Kidney (tissue), 14 donors: ENCODE measurements around the gene MAGI1. TPM values are rescaled to one million over a fixed set of nuclear protein-coding genes. Genes with fewer than 3 reads are reported as not detected.
A peak's percentile ranks its signal among the peaks of the same experiment; 100 is the strongest.

Source experiments
- DNase-seq, 5 donors: peaks; one replicate each; pipeline ENCODE4 v3.0.0-alpha.2; 2013 to 2020
- FAIRE-seq: peaks from 2 replicates; lab custom pipeline; 2012; peaks lifted over from hg19 to GRCh38; lab: Jason Lieb, UNC
- H3K27ac ChIP-seq, 2 donors: one replicate each; pipeline ENCODE4 v1.7.0; 2013; ENCODE audit warnings: low read depth in 2 of 2, low read length in 2 of 2, inconsistent platforms in 1 of 2
- H3K27me3 ChIP-seq: one replicate; pipeline ENCODE4 v1.7.1; 2013; ENCODE audit warnings: low read length, inconsistent platforms; ENCODE audit not compliant: control insufficient read depth, insufficient read depth
- H3K36me3 ChIP-seq, 3 donors: one replicate each; pipeline versions ENCODE4 v1.7.0 to v1.7.1; 2013; ENCODE audit warnings: low read length in 3 of 3, control low read depth in 1 of 3, inconsistent platforms in 1 of 3; ENCODE audit not compliant: insufficient read depth in 3 of 3, control insufficient read depth in 2 of 3
- H3K4me1 ChIP-seq, 3 donors: one replicate each; pipeline versions ENCODE4 v1.7.0 to v1.7.1; 2013; ENCODE audit warnings: low read length in 3 of 3, inconsistent platforms in 1 of 3, low read depth in 1 of 3; ENCODE audit not compliant: control insufficient read depth in 2 of 3, insufficient read depth in 2 of 3
- H3K4me3 ChIP-seq, 3 donors: one replicate each; pipeline versions ENCODE4 v1.7.0 to v1.8.1; 2013; ENCODE audit warnings: low read length in 3 of 3, control low read depth in 1 of 3, inconsistent platforms in 1 of 3
- H3K9ac ChIP-seq, 3 donors: one replicate each; pipeline versions ENCODE4 v1.7.0 to v1.7.1; 2013; ENCODE audit warnings: low read length in 3 of 3, control low read depth in 1 of 3, inconsistent platforms in 1 of 3
- H3K9me3 ChIP-seq, 3 donors: one replicate each; pipeline versions ENCODE4 v1.7.0 to v1.7.1; 2013; ENCODE audit warnings: low read length in 3 of 3, control low read depth in 1 of 3, inconsistent platforms in 1 of 3; ENCODE audit not compliant: control insufficient read depth in 2 of 3, insufficient read depth in 1 of 3
- intact Hi-C: fragments of 100-400 bp; cut with DNase I; formaldehyde crosslinking; loops from one replicate; pipeline ENCODE4 v1.11.1; 2022
- polyA plus RNA-seq: library from polyadenylated mRNA; stranded (reverse); fragments of 350-450 nt; fragmentation: Illumina TruSeq; extraction: RNeasy Lipid Tissue Mini Kit (QIAGEN cat#74804); gene quantifications from one replicate; pipeline ENCODE4 v1.2.3, GENCODE V29; 2014; ENCODE audit warnings: low read depth, low replicate concordance; ENCODE audit not compliant: insufficient read depth
- total RNA-seq: library from RNA; stranded (reverse); fragmentation: NEBNext Ultra II Directional; extraction: Animal tissue kit (Norgen Biotek cat#: 25700); gene quantifications from one replicate; pipeline ENCODE4 v1.2.1, GENCODE V29; 2021
- TF ChIP-seq, protein P1 (sequence below): IDR thresholded peaks from 3 replicates; pipeline ENCODE4 v1.5.1; 2012; ENCODE audit warnings: mild to moderate bottlenecking, moderate library complexity, borderline replicate concordance; ENCODE audit not compliant: insufficient read depth; ENCODE audit errors: extremely low read depth
- donor health status: control.
- donor health status: control.
- donor health status: control.
- donor health status: control.
- donor health status: control.
- donor health status: DM: yes; HTN: yes; CAD: no.
- donor health status: Normal renal cell carcinoma (clear cell type).

The MAGI1 gene
- total and polyA plus RNA-seq, 2 donors from 2014 or later = 8.2 to 42.8 TPM

DNA sequence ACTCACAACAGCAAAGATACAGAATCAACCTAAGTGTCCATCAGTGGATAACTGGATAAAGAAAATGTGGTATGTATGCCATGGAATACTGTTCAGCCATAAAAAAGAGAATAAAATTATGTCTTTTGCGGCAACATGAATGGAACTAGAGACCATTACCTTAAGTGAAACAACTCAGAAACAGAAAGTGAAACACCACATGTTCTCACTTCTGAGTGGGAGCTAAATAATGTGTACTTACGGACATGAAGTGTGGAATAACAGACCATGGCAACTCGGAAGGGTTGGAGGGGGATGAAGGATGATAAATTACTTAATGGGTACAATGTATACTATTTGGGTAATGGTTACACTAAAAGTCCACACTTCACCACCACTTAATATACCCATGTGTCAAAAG, 600.6 kb downstream of the MAGI1 start:
- H3K4me1 ChIP-seq = no peaks in the 10 kb centered on the region
- H3K9ac ChIP-seq = no peak overlapping the region
- no peaks in the 10 kb centered on the region for H3K9me3 ChIP-seq
- peaks cover 0 to 11% (median 0%) of the 10 kb centered on the region in 3 donors for H3K36me3 ChIP-seq
- no peak overlapping the region for H3K27ac ChIP-seq
- no peak for FAIRE-seq
- DNase-seq = no peak
- TF ChIP-seq, protein P1, sequence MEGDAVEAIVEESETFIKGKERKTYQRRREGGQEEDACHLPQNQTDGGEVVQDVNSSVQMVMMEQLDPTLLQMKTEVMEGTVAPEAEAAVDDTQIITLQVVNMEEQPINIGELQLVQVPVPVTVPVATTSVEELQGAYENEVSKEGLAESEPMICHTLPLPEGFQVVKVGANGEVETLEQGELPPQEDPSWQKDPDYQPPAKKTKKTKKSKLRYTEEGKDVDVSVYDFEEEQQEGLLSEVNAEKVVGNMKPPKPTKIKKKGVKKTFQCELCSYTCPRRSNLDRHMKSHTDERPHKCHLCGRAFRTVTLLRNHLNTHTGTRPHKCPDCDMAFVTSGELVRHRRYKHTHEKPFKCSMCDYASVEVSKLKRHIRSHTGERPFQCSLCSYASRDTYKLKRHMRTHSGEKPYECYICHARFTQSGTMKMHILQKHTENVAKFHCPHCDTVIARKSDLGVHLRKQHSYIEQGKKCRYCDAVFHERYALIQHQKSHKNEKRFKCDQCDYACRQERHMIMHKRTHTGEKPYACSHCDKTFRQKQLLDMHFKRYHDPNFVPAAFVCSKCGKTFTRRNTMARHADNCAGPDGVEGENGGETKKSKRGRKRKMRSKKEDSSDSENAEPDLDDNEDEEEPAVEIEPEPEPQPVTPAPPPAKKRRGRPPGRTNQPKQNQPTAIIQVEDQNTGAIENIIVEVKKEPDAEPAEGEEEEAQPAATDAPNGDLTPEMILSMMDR = no peak
- intact Hi-C loops = loop anchor here (10.0 kb wide), 1 partner anchor 297 kb away; no protein-coding TSS in a partner anchor
- H3K27me3 ChIP-seq = no peaks in the 10 kb centered on the region
- H3K4me3 ChIP-seq = no peak overlapping the region

DNA sequence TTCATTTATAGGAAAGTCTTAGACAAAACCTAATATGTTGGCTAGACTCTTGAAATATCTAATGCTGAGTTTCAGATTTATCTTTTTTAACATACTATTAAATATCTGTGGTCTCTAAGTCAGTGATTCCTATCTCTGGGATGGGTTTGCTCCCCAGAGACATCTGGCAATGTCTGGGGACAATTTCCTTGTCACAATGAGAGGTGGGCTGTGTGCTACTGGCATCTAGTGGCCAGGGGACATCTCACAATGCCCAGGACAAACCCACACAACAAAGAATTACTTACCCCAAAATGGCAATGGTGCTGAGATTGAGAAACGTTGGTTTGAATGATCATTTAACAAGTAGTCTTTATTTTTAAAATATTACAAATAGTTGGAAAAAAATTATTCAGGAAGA, 602.1 kb downstream of the MAGI1 start:
- no peak overlapping the region for H3K4me3 ChIP-seq
- no peaks in the 10 kb centered on the region for H3K4me1 ChIP-seq
- FAIRE-seq = no peak
- no peaks in the 10 kb centered on the region for H3K27me3 ChIP-seq
- intact Hi-C loops = loop anchor here (10.0 kb wide), 1 partner anchor 298 kb away; no protein-coding TSS in a partner anchor
- no peak overlapping the region for H3K9ac ChIP-seq
- peaks cover 0 to 11% (median 0%) of the 10 kb centered on the region in 3 donors for H3K36me3 ChIP-seq
- H3K27ac ChIP-seq = no peak overlapping the region
- TF ChIP-seq, protein P1 = no peak
- DNase-seq = peak in 4 of 5 donors; percentile 38 to 60 (median 48)
- H3K9me3 ChIP-seq = no peaks in the 10 kb centered on the region

DNA sequence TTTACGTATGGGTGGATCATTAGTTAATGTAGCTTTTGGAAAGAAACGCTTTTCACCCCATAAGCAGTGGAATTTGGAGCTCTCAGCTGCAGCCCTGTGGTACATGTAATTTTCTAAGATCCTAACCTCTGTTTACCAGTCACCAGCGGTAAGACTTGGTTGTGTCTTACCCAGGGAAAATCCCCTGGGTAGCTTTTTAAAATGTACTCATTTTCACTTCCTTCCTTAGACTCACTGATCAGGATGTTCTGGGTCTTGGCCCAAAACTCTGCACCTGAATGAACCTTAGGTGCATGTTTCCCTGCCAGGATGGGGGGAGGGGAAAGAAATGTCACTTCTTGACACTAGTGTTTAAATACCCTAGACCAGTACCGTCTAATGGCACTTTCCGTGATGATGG, 605.2 kb downstream of the MAGI1 start:
- no peak for FAIRE-seq
- no peaks in the 10 kb centered on the region for H3K27me3 ChIP-seq
- H3K4me3 ChIP-seq = no peak overlapping the region
- TF ChIP-seq, protein P1 = no peak
- DNase-seq = no peak
- H3K9ac ChIP-seq = no peak overlapping the region
- intact Hi-C loops = loop anchor here (10.0 kb wide), 1 partner anchor 301 kb away; no protein-coding TSS in a partner anchor
- no peaks in the 10 kb centered on the region for H3K9me3 ChIP-seq
- peaks cover 0 to 14% (median 0%) of the 10 kb centered on the region in 3 donors for H3K36me3 ChIP-seq
- no peak overlapping the region for H3K27ac ChIP-seq
- no peaks in the 10 kb centered on the region for H3K4me1 ChIP-seq
